Central memory CD8-positive, alpha-beta T cell (primary cell): ENCODE measurements around the gene DYDC1.

Source experiments
- ATAC-seq: fragments of 150-1000 bp; cut with Tn5 transposase; replicated peaks from 2 replicates; pipeline ENCODE4 v1.10.0; 2022; ENCODE audit warnings: mild to moderate bottlenecking, moderate FRiP score, moderate number of reproducible peaks; ENCODE audit not compliant: poor library complexity, severe bottlenecking; ENCODE audit errors: extremely low read depth
- DNase-seq, 2 donors: peaks; one replicate each; pipeline ENCODE4 v3.0.0; 2021; ENCODE audit warnings: low spot score in 2 of 2
- H3K27ac Mint-ChIP-seq: one replicate; pipeline ENCODE4 v1.8.0; 2022; ENCODE audit warnings: low read depth, mild to moderate bottlenecking, moderate library complexity, mixed read lengths
- H3K27me3 Mint-ChIP-seq: one replicate; pipeline ENCODE4 v1.8.0; 2022; ENCODE audit warnings: mixed read lengths
- H3K36me3 Mint-ChIP-seq: one replicate; pipeline ENCODE4 v1.8.0; 2022; ENCODE audit warnings: mild to moderate bottlenecking, moderate library complexity, mixed read lengths; ENCODE audit not compliant: insufficient read depth
- H3K4me1 Mint-ChIP-seq: one replicate; pipeline ENCODE4 v1.8.0; 2022; ENCODE audit warnings: mixed read lengths
- H3K4me3 Mint-ChIP-seq: one replicate; pipeline ENCODE4 v1.8.0; 2022; ENCODE audit warnings: mild to moderate bottlenecking, moderate library complexity, mixed read lengths
- H3K9me3 Mint-ChIP-seq: one replicate; pipeline ENCODE4 v1.8.0; 2022; ENCODE audit warnings: mixed read lengths

The DYDC1 gene

DNA sequence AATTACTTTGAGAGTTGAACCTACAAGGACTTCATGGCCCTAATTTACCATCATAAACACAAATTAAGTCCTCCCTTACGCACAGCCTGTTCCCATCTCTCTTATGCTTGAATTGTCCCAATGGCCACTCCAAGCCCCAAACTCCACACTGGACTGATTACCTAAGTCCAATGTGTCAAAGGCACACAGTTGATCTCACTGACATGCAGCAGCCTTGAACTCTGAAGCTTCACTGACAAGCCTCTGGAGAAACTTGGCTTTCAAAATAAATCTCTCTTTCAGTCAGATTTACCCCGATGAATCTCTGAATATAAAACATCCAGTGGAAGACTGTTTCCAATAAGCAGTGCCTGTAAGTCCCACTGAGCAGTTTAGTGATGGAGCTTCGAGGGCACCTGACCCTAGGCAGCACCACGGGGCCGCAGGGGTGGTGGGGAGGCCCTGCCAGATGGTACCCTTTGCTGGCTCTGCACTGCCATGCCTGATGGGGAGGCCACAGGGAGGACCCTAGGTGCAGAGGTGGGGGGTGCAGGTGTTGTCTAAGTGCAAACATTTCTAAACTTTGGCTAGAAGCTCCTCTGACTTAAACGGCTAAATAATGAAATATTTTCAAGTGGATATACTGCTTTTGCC lies 63.8 kb downstream of the DYDC1 start:
- ATAC-seq (no peak), DNase-seq (no peak)
- Mint-ChIP-seq H3K9me3 (peaks cover 7% of the 10 kb centered on the region), H3K27ac (no peak overlapping the region), H3K36me3 (no peaks in the 10 kb centered on the region), H3K4me1 (no peaks in the 10 kb centered on the region), H3K4me3 (no peak overlapping the region), H3K27me3 (peaks cover 65% of the 10 kb centered on the region)

DNA sequence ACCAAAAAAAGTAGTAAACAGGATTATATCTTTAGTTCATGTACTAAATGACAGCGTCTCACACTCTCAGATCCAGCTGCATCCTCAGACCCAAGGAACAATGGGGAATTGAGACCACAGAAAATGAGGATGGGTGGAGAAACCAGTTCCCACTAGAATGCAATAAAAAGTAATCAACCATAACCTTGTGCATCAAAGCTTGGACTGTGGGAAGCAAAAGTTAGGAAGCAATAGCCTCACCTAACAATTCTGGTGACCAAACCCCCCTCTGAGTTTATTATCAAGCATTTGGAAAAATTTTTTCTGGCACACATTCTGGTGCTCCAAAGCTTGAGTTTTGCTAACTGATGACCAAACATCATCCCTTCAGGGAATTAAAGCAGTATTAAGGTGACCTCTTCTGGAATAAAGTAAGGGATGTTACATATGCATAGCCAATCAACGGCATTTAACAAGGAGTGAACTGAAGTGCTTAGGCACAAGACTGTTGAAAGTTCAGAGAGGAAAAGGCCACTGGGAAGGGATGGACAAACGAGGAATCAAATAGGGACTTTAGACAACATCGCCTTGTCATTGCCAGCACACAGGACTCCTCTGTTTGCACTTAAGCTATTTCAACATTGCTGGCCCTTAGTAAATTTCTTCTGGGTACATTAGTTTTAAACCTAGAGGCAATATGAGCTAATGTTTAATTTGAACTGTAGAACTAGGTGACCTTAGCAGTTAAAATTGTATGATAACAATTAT lies 65.9 kb downstream of the DYDC1 start:
- Mint-ChIP-seq H3K36me3 (no peaks in the 10 kb centered on the region), H3K4me3 (no peak overlapping the region)

DNA sequence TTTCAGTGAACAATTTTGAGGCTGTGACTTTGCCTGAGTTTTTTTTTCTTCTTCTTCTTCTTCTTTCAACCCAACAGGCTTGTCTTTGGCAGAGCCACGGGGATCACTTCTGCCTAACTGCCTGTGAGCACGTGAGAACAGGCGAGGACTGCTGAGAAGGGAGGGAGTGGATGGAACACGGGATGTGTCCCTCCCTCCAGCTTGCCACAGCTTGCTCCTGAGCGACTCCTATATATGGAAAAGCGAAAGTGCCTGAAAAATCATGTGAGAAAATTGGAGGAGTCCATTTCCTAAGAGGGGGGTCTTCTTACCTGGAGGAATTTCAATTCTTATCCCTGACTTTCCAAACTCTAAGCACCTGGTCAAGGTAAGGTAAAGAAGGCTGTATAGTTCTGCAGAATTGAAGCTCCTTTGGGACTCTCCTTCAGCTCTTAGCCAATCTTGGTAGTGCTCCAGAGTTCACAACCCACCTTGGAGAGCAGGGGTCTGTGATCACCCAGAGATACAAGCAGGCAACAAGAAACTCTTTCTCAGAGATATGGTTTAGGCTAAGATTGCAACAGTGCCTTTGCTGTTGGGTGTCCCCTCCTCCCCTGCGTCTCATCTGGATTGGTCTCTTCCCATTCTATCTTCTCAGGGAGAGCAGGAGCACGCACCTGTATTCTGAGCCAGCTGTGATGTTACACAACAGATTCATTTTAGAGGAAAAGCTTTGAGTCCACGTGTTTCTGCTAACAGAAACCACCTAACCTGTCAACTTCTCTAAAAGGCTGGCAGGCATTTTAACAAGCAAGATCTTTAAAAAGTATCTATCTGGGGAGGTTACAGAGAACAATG lies 66.9 kb downstream of the DYDC1 start, which contains the start of gene MAT1A:
Gene MAT1A (minus strand): TSS at position 208 of the 837 bp plus-strand sequence. CDS start 235 bp downstream, outside the sequence.
- Mint-ChIP-seq H3K4me1 (no peaks in the 10 kb centered on the region), H3K9me3 (no peaks in the 10 kb centered on the region)

More for the DNA sequence above, 65.9 kb downstream of the DYDC1 start:
- Mint-ChIP-seq H3K9me3 (no peaks in the 10 kb centered on the region), H3K27me3 (peaks cover 74% of the 10 kb centered on the region), H3K27ac (no peak overlapping the region), H3K4me1 (no peaks in the 10 kb centered on the region)
- no peak for DNase-seq
- no peak for ATAC-seq

DNA sequence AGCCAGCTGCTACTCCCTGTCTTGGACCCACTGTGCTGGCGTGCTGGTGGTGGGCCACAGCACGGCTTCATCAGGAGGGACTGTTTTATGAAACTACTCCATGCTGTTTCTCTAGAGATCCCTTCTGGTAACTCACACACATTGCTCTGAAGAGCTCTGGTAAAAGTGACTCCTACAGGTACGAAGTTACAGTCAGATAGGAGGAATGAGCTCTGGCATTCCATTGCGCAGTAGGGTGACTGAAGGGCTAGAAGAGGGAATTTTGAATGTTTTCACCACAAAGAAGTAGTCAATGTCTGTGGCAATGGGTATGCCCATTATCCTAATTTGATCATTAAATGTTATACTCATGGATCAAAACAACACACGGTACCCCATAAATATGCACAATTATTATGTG lies 67.7 kb downstream of the DYDC1 start:
- ATAC-seq (no peak), DNase-seq (no peak)
- no peak overlapping the region for H3K4me3 Mint-ChIP-seq
- no peak overlapping the region for H3K27ac Mint-ChIP-seq
- H3K27me3 Mint-ChIP-seq: peaks cover 58% of the 10 kb centered on the region
- no peaks in the 10 kb centered on the region for H3K4me1 Mint-ChIP-seq
- H3K9me3 Mint-ChIP-seq: no peaks in the 10 kb centered on the region
- H3K36me3 Mint-ChIP-seq: no peaks in the 10 kb centered on the region

More for the DNA sequence above, 66.9 kb downstream of the DYDC1 start, which contains the start of gene MAT1A:
- H3K27ac Mint-ChIP-seq: no peak within 1 kb of the TSS
- H3K36me3 Mint-ChIP-seq: no peaks in the 10 kb centered on the region
- ATAC-seq: no peak
- no peak within 1 kb of the TSS for H3K4me3 Mint-ChIP-seq
- H3K27me3 Mint-ChIP-seq: peaks cover 64% of the 10 kb centered on the region
- DNase-seq: no peak
